ENCODE measurements around the gene RTN4R.

GRCh38 chr22:20234314-20234682, 33.8 kb downstream of the RTN4R start:
- TF ChIP-seq CTCF (conservative IDR thresholded peaks at IDR 0.05; ENCODE audit: low read length): no peak
- TF ChIP-seq EZH2phosphoT487 (IDR thresholded peaks at IDR 0.05; ENCODE audit: borderline replicate concordance): no peak

All from Loucy (cell line).